ENCODE results near the gene NAA40. TPM values are rescaled to one million over a fixed set of nuclear protein-coding genes. Genes with fewer than 3 reads are reported as not detected.

NAA40 gene
- total and polyA plus RNA-seq, 2 of the 13 experiments (the other 11 are each of a cell fraction or from before 2014, with no cell fraction given): 11.1 to 17.9 TPM

- TF ChIP-seq ZBTB43 (CRISPR knock-in tag; conservative IDR thresholded peaks at IDR 0.05): no peak
- TF ChIP-seq LCORL (IDR thresholded peaks at IDR 0.05): no peak
- TF ChIP-seq LCORL (CRISPR knock-in tag; IDR thresholded peaks at IDR 0.05): 0 out of 2 replicates have a peak, but pooled peaks have one; percentile 32
- no peak for TF ChIP-seq RCOR2 (CRISPR knock-in tag; IDR thresholded peaks at IDR 0.05)
- TF ChIP-seq PBX2 (CRISPR knock-in tag; IDR thresholded peaks at IDR 0.05): no peak
- peak; percentile 18; the same call in 1 of the 2 replicates for TF ChIP-seq PHF21A (CRISPR knock-in tag; IDR thresholded peaks at IDR 0.05)
- peak; percentile 38; the same call in 1 of the 2 replicates for TF ChIP-seq ZNF563 (CRISPR knock-in tag; IDR thresholded peaks at IDR 0.05)
- TF ChIP-seq ZBTB7A (CRISPR knock-in tag; IDR thresholded peaks at IDR 0.05): 0 out of 2 replicates have a peak, but pooled peaks have one; percentile 14
- peak; percentile 82; the same call in 1 of the 2 replicates for TF ChIP-seq ZBTB10 (CRISPR knock-in tag; IDR thresholded peaks at IDR 0.05; ENCODE audit: borderline replicate concordance)
- TF ChIP-seq NFKBIZ (CRISPR knock-in tag; IDR thresholded peaks at IDR 0.05): 0 out of 2 replicates have a peak, but pooled peaks have one; percentile 6
- TF ChIP-seq TFAP4 (IDR thresholded peaks at IDR 0.05; ENCODE audit: borderline replicate concordance, low read depth): peak; percentile 75; the same call in 1 of the 2 replicates
- peak; percentile 33; the same call in 1 of the 2 replicates for TF ChIP-seq NRL (CRISPR knock-in tag; IDR thresholded peaks at IDR 0.05; ENCODE audit: borderline replicate concordance)
- no peak for TF ChIP-seq AKAP8 (CRISPR knock-in tag; IDR thresholded peaks at IDR 0.05)
- peak; percentile 39 for TF ChIP-seq ZFY (CRISPR knock-in tag; IDR thresholded peaks at IDR 0.05)
- no peak for TF ChIP-seq NFE2L1 (CRISPR knock-in tag; IDR thresholded peaks at IDR 0.05; ENCODE audit: borderline replicate concordance)
- peak; percentile 35; the same call in 1 of the 2 replicates for TF ChIP-seq GABPB1 (CRISPR knock-in tag; IDR thresholded peaks at IDR 0.05)
- 0 out of 2 replicates have a peak, but pooled peaks have one; percentile 5 for TF ChIP-seq RARA (CRISPR knock-in tag; IDR thresholded peaks at IDR 0.05)
- TF ChIP-seq BRD4 (CRISPR knock-in tag; IDR thresholded peaks at IDR 0.05): 0 out of 2 replicates have a peak, but pooled peaks have one; percentile 40
- TF ChIP-seq MYC (CRISPR knock-in tag; IDR thresholded peaks at IDR 0.05; ENCODE audit: borderline replicate concordance): peak; percentile 28; the same call in 1 of the 2 replicates
- TF ChIP-seq PATZ1 (CRISPR knock-in tag; IDR thresholded peaks at IDR 0.05): peak; percentile 9; the same call in 1 of the 2 replicates
- peak; percentile 22; the same call in 1 of the 2 replicates for TF ChIP-seq HOXA3 (CRISPR knock-in tag; IDR thresholded peaks at IDR 0.05)
Observed at GRCh38 chr11:63917692-63918506, 20.9 kb upstream of the NAA40 start (continued).
